ENCODE results near the gene MEPE.
"Not testable (repeated sequence)": the region's sequence is repeated elsewhere in the genome, so short reads cannot be mapped to it uniquely, and the experiment has no call there.

MEPE gene

GRCh38 chr4:87890753-87891152 lies 58.0 kb downstream of the MEPE start:
- not testable (repeated sequence) for DNase-seq

DNA sequence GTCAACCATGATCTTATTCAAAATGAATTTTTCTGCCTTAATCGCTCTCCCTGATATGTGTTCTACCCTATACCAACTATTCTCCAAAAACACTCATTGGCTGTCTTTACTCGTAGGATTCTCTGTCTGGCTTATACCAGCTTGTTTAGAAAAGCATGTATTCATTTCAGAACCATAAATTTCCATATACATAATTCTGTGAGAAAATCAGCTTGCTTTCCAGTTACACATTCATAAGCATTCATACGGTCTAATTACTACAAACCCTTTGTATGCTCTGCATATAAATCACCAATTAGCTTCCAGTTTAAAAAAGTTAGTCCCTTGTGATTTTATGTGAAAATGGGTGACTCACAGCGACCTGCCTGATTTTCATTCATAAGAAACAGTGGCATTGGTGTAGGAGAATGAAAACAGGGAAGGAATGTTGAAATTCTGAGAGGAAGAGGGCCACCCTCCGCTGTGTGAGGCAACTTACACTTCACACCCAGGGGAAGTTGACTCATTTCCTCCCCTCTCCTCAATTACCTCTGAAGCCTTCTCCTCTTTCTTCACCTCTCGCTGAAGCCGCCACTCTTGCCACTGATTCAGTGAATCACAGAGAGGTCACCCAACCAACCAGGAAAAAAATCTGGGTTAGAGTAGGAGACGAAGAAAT lies 63.3 kb downstream of the MEPE start:
- peak in 1 of 2 donors; percentile 20 for DNase-seq

All from hippocampal formation (tissue), 2 donors.